Measurements from ENCODE around the gene POLN.
"Not testable (repeated sequence)": the region's sequence is repeated elsewhere in the genome, so short reads cannot be mapped to it uniquely, and the experiment has no call there.

The POLN gene

DNA sequence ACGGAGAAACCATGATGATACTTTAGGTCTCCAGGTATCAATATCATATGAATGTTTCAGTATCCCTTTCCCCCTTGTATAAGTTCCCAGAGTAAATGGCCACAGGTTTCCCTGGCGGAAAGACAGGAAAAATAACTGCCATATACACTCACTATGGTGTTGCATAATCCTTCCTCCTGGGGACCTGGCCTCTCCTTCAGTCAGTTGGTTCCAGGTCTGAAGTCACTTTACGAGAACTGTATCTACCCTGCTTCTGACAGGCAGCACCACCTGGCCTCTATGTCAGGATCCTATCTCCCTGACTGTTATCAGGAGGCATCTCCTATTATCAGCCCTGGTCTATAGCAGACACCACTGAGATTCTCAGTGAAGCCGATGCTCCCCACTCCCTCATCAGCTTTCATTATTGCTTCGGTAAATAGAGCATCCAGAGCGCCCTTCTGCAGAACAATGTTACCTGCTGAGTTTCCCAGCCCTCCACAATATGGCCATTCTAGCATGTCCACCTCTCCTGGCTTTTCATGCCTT, 22.6 kb downstream of the POLN start:
- no peak for DNase-seq (ENCODE audit: low spot score)

DNA sequence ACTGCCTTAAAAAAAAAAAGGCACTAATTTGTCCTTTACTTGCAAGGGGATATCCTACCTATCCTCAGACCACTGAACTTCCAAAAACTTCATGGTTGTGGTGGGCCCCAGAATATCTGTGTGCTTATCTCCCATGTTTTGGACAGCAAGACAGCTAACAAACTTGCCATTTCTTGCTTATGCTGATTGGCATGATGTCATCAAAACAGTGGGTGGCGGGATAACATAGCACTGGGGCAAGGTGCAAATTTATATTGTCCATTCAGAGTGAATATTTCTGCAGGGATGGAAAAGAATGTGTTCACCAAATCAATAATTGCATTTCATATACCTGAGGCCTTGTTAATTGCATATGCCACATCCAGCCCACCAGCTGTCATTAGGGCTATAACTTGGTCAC, 23.5 kb downstream of the POLN start:
- DNase-seq (ENCODE audit: low spot score), result no peak

DNA sequence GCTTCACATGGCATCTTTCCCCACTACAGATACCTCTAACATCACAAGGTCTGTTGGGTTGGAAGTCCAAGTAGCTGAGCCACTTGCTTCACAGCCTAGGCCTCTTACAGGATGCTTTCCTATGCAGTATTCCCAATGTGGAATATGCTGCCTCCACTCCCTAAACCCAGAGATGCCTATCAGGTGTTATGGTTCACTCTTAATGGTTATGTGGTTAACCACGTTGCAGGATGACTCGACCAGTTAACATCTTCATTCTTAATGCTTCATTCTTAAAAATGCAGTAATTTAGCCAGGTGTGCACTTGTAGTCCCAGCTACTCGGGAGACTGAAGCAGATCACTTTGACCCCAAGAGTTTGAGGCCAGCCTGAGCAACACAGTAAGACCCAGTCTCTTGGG, 24.2 kb downstream of the POLN start:
- no peak for DNase-seq (ENCODE audit: low spot score)

- no peak for DNase-seq (ENCODE audit: low spot score)
These were observed 29.1 kb downstream of the POLN start for GRCh38 chr4:2212831-2213230.

- not testable (repeated sequence) for DNase-seq (ENCODE audit: low spot score)
These were observed 39.1 kb downstream of the POLN start for GRCh38 chr4:2202789-2203188.

DNA sequence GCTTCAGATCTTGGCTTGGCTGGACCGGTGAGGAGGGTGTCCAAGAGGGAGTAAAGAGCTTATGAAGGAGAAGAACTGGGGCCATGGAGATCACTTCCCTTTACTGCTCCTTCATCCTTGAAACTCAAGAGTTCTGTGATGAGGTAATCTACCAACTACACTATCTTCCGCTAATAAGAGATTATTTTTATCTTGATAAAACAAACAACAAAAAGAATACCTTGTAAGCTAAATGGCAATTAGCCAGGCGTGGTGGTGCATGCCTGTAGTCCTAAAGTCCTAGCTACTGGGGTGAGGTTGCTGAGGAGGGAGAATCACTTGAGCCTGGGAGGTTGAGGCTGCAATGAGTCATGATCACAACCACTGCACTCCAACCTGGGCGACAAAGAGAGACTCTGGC, 47.4 kb downstream of the POLN start:
- DNase-seq (ENCODE audit: low spot score), result no peak

- no peak for DNase-seq (ENCODE audit: low spot score)
These were observed 48.6 kb downstream of the POLN start for GRCh38 chr4:2193326-2193725.

DNA sequence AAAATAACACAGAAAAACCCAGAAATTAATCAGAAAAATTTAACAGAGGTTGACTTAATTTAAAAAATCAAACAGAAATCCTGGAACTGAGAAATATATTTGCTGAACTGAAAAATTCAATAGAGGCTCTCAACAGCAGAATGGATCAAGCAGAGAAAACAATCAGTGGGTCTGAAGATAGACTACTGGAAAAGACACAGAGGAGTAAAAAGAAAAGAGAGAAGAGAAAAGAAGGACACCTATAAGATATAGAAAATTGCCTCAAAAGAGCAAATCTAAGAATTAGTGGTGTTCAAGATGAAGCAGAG, 55.1 kb downstream of the POLN start:
- no peak for DNase-seq (ENCODE audit: low spot score)

DNA sequence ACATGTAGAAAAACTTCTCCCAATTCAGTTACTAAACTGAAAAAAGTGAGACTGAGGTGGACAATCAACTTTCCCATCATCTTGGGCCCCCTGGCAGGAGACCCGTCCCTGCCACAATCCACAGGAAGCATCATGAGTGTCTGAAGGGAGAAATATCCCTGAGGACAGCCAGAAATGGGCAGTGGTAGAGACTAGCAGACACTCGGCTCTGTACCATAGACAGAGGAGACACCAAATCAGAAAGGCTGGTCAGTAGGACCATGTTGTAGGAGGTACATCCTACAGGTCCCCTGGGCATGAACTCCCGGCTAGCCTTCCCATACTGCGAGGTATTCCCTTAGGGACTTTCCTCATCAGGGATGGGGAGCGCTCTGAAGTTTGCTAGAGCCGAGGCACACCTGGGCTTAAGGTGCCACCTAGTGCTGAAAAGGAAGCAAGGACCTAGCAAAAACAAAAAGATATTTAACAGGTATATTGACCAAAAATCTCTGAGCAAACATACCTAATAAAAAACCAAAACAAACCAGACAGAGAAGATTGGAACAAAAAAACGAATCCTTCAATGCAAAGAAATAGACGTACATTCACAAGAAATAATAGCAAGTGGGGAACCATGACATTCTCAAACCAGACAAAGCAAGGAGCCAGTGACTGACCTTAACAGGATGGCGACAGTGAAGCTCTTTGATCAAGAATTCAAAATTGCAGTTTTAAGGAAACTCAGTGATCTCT, 55.6 kb downstream of the POLN start:
- no peak for DNase-seq (ENCODE audit: low spot score)

GRCh38 chr4:2183394-2183793, 58.5 kb downstream of the POLN start:
- no peak for DNase-seq (ENCODE audit: low spot score)

GRCh38 chr4:2182994-2183393, 58.9 kb downstream of the POLN start:
- no peak for DNase-seq (ENCODE audit: low spot score)

DNA sequence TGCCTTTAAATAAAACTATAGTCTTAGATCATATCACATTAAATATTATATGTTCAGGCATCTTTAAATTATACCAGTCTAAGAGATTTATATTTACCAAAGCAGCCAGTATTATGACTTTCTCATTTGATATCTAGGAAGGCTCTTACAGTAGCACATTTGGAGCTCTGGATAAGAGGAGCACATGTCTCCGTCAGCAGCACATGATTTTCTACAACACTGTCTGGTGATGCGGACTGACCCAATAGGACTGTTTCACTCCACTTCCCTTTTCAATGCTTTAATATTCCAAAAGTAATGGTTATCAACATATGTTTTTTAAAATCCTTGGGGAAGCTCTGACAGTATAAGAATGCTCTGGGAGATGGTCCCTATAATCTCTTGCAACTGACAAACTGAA, 61.5 kb downstream of the POLN start:
- DNase-seq (ENCODE audit: low spot score), result no peak

GRCh38 chr4:2179717-2180116, 62.2 kb downstream of the POLN start:
- DNase-seq (ENCODE audit: low spot score), result no peak

- no peak for DNase-seq (ENCODE audit: low spot score)
These were observed 62.9 kb downstream of the POLN start for GRCh38 chr4:2178986-2179385.

GRCh38 chr4:2177443-2178093, 64.4 kb downstream of the POLN start:
- no peak for DNase-seq (ENCODE audit: low spot score)

DNA sequence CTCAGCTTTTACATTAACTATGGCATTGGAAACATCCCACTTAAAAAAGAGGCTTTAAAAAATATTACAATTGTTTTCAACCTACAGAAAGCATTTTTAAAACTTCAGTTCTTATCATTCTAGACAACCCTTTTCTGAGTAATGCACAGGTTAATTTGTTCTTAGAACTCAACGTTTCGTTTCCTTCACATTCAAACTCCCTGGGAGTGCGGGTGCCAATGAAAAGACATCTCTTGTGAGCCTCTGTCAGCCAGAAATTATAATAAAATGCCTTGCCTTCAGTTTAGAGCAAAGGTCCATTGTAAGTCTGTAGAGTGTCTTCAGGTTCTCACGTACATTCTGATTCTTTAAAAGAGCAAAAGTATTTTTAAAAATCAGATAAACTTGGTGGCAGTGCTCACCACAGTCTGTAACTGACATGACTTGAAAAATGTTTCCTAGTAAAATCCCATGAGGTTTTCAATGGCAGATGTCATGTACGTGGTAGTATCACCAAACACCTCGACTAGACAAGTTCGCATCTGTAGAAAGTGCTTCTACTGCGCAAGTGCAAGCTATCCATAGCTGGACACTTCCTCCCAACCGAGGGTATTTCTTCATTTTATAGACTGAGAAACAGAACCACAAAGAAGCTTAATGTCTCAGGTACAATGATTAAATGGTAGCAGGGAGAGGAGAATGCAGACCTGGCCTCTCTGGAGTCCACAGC, 65.8 kb downstream of the POLN start:
- no peak for DNase-seq (ENCODE audit: low spot score)

- DNase-seq (ENCODE audit: low spot score), result no peak
These were observed 67.9 kb downstream of the POLN start for GRCh38 chr4:2174061-2174460.

- no peak for DNase-seq (ENCODE audit: low spot score)
These were observed 69.2 kb downstream of the POLN start for GRCh38 chr4:2172627-2173231.

GRCh38 chr4:2172161-2172560, 69.8 kb downstream of the POLN start:
- no peak for DNase-seq (ENCODE audit: low spot score)

- no peak for DNase-seq (ENCODE audit: low spot score)
These were observed 73.2 kb downstream of the POLN start for GRCh38 chr4:2168469-2169319.

DNA sequence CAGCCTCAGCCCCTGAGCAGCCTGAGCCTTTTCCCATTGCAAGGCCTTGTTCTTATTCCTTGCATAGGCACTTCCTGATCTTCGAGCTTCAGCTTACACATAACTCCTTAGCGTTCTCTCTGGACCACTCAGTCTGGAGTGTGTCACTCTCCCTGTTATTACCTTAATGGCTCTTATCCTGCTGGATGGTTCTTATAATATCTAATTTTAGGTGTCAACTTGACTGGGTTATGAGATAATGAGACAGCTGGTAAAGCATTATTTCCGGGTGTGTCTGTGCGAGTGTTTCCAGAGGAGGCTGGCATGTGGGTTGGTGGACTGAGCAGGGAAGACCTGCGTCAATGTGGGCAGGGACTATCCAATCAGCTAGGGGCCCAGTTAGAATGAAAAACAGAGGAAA, 75.7 kb downstream of the POLN start:
- DNase-seq (ENCODE audit: low spot score), result no peak

- no peak for DNase-seq (ENCODE audit: low spot score)
These were observed 76.5 kb downstream of the POLN start for GRCh38 chr4:2165391-2165790.

All from hematopoietic multipotent progenitor cell treated with erythropoietin and hydrocortisone succinate and interleukin-3 and kit ligand, for 15 days (in vitro differentiated cells).